ENCODE measurements around the gene GJB3. TPM values are rescaled to one million over a fixed set of nuclear protein-coding genes. Genes with fewer than 3 reads are reported as not detected.
"Not testable (repeated sequence)": the region's sequence is repeated elsewhere in the genome, so short reads cannot be mapped to it uniquely, and the experiment has no call there.

GJB3 gene
- total and polyA plus RNA-seq, 4 donors = 0.21 to 1.0 (median 0.42) TPM; not detected in 1

- intact Hi-C loops (cut with DNase I) = no loop called here
- no peak for DNase-seq
These were observed 14.9 kb downstream of the GJB3 start for GRCh38 chr1:34795916-34796315.

GRCh38 chr1:34796990-34797389 lies 16.0 kb downstream of the GJB3 start:
- DNase-seq (no peak), ATAC-seq (ENCODE audit: low FRiP score) (no peak)
- no peaks in the 10 kb centered on the region for H3K36me3 ChIP-seq (ENCODE audit: control insufficient read depth in 1 of 2, insufficient read depth in 2 of 2, low read length in 1 of 2)
- H3K4me1 ChIP-seq (ENCODE audit: control insufficient read depth in 1 of 2, insufficient read depth in 2 of 2, low read length in 2 of 2) = peaks cover 0 to 3% of the 10 kb centered on the region in 2 donors
- intact Hi-C loops (cut with DNase I) = no loop called here
- no peaks in the 10 kb centered on the region for H3K27me3 ChIP-seq (ENCODE audit: control insufficient read depth in 1 of 2, insufficient read depth in 2 of 2, low read length in 1 of 2)
- H3K27ac ChIP-seq (ENCODE audit: low read depth in 1 of 2, low read length in 2 of 2) = no peak overlapping the region
- 91 to 92% methylated on average over 6 of the region's 6 CpGs for WGBS, 2 donors
- no peak overlapping the region for H3K4me3 ChIP-seq (ENCODE audit: low read length in 2 of 2)
- no peaks in the 10 kb centered on the region for H3K9me3 ChIP-seq (ENCODE audit: control insufficient read depth, low read length)

More at GRCh38 chr1:34795916-34796315, 14.9 kb downstream of the GJB3 start:
- Histone ChIP-seq H3K4me3 (ENCODE audit: low read length in 2 of 2) (no peak overlapping the region), H3K9me3 (ENCODE audit: control insufficient read depth, low read length) (no peaks in the 10 kb centered on the region), H3K36me3 (ENCODE audit: control insufficient read depth in 1 of 2, insufficient read depth in 2 of 2, low read length in 1 of 2) (no peaks in the 10 kb centered on the region), H3K4me1 (ENCODE audit: control insufficient read depth in 1 of 2, insufficient read depth in 2 of 2, low read length in 2 of 2) (peaks cover 0 to 3% of the 10 kb centered on the region in 2 donors), H3K27ac (ENCODE audit: low read depth in 1 of 2, low read length in 2 of 2) (no peak overlapping the region), H3K27me3 (ENCODE audit: control insufficient read depth in 1 of 2, insufficient read depth in 2 of 2, low read length in 1 of 2) (no peaks in the 10 kb centered on the region)
- no peak for ATAC-seq (ENCODE audit: low FRiP score)
- 56 to 64% methylated on average over 6 of the region's 6 CpGs for WGBS, 2 donors

- DNase-seq = no peak
- WGBS, 2 donors = 73 to 87% methylated on average over 5 to 6 of the region's 6 CpGs
- no peak overlapping the region for H3K27ac ChIP-seq (ENCODE audit: low read depth in 1 of 2, low read length in 2 of 2)
- no peaks in the 10 kb centered on the region for H3K27me3 ChIP-seq (ENCODE audit: control insufficient read depth in 1 of 2, insufficient read depth in 2 of 2, low read length in 1 of 2)
- intact Hi-C loops (cut with DNase I) = no loop called here
- no peak overlapping the region for H3K4me3 ChIP-seq (ENCODE audit: low read length in 2 of 2)
- H3K36me3 ChIP-seq (ENCODE audit: control insufficient read depth in 1 of 2, insufficient read depth in 2 of 2, low read length in 1 of 2) = no peaks in the 10 kb centered on the region
- H3K4me1 ChIP-seq (ENCODE audit: control insufficient read depth in 1 of 2, insufficient read depth in 2 of 2, low read length in 2 of 2) = peaks cover 0 to 3% of the 10 kb centered on the region in 2 donors
- H3K9me3 ChIP-seq (ENCODE audit: control insufficient read depth, low read length) = no peaks in the 10 kb centered on the region
- ATAC-seq (ENCODE audit: low FRiP score) = no peak
These were observed 19.2 kb downstream of the GJB3 start for GRCh38 chr1:34800214-34800613.

- WGBS, 2 donors = 98 to 99% methylated on average over 3 of the region's 3 CpGs
- no peaks in the 10 kb centered on the region for H3K27me3 ChIP-seq (ENCODE audit: control insufficient read depth in 1 of 2, insufficient read depth in 2 of 2, low read length in 1 of 2)
These were observed 22.8 kb downstream of the GJB3 start for GRCh38 chr1:34803770-34804169.

GRCh38 chr1:34806396-34806795 lies 25.4 kb downstream of the GJB3 start:
- Histone ChIP-seq H3K36me3 (ENCODE audit: control insufficient read depth in 1 of 2, insufficient read depth in 2 of 2, low read length in 1 of 2) (no peaks in the 10 kb centered on the region), H3K4me3 (ENCODE audit: low read length in 2 of 2) (no peak overlapping the region), H3K4me1 (ENCODE audit: control insufficient read depth in 1 of 2, insufficient read depth in 2 of 2, low read length in 2 of 2) (peaks cover 0 to 3% of the 10 kb centered on the region in 2 donors), H3K9me3 (ENCODE audit: control insufficient read depth, low read length) (no peaks in the 10 kb centered on the region), H3K27me3 (ENCODE audit: control insufficient read depth in 1 of 2, insufficient read depth in 2 of 2, low read length in 1 of 2) (no peaks in the 10 kb centered on the region), H3K27ac (ENCODE audit: low read depth in 1 of 2, low read length in 2 of 2) (no peak overlapping the region)
- ATAC-seq (ENCODE audit: low FRiP score) (no peak), DNase-seq (no peak)
- intact Hi-C loops (cut with DNase I) = no loop called here
- WGBS, 2 donors = 18 to 19% methylated on average over 3 of the region's 3 CpGs

More at GRCh38 chr1:34803770-34804169, 22.8 kb downstream of the GJB3 start:
- no peaks in the 10 kb centered on the region for H3K9me3 ChIP-seq (ENCODE audit: control insufficient read depth, low read length)
- H3K4me1 ChIP-seq (ENCODE audit: control insufficient read depth in 1 of 2, insufficient read depth in 2 of 2, low read length in 2 of 2) = peaks cover 0 to 3% of the 10 kb centered on the region in 2 donors
- ATAC-seq (ENCODE audit: low FRiP score) (no peak), DNase-seq (no peak)
- H3K36me3 ChIP-seq (ENCODE audit: control insufficient read depth in 1 of 2, insufficient read depth in 2 of 2, low read length in 1 of 2) = no peaks in the 10 kb centered on the region
- no peak overlapping the region for H3K4me3 ChIP-seq (ENCODE audit: low read length in 2 of 2)
- no peak overlapping the region for H3K27ac ChIP-seq (ENCODE audit: low read depth in 1 of 2, low read length in 2 of 2)
- intact Hi-C loops (cut with DNase I) = no loop called here

- no peaks in the 10 kb centered on the region for H3K36me3 ChIP-seq (ENCODE audit: control insufficient read depth in 1 of 2, insufficient read depth in 2 of 2, low read length in 1 of 2)
- H3K27me3 ChIP-seq (ENCODE audit: control insufficient read depth in 1 of 2, insufficient read depth in 2 of 2, low read length in 1 of 2) = no peaks in the 10 kb centered on the region
- DNase-seq = no peak
- no peak overlapping the region for H3K4me3 ChIP-seq (ENCODE audit: low read length in 2 of 2)
- ATAC-seq (ENCODE audit: low FRiP score) = no peak
- no peaks in the 10 kb centered on the region for H3K9me3 ChIP-seq (ENCODE audit: control insufficient read depth, low read length)
- no peak overlapping the region for H3K27ac ChIP-seq (ENCODE audit: low read depth in 1 of 2, low read length in 2 of 2)
- 73 to 81% methylated on average over 9 of the region's 9 CpGs for WGBS, 2 donors
- intact Hi-C loops (cut with DNase I) = no loop called here
- H3K4me1 ChIP-seq (ENCODE audit: control insufficient read depth in 1 of 2, insufficient read depth in 2 of 2, low read length in 2 of 2) = peaks cover 0 to 3% of the 10 kb centered on the region in 2 donors
These were observed 27.2 kb downstream of the GJB3 start for GRCh38 chr1:34808051-34808810.

- H3K4me1 ChIP-seq (ENCODE audit: control insufficient read depth in 1 of 2, insufficient read depth in 2 of 2, low read length in 2 of 2); H3K4me3 ChIP-seq (ENCODE audit: low read length in 2 of 2); H3K9me3 ChIP-seq (ENCODE audit: control insufficient read depth, low read length); ATAC-seq (ENCODE audit: low FRiP score); H3K27me3 ChIP-seq (ENCODE audit: control insufficient read depth in 1 of 2, insufficient read depth in 2 of 2, low read length in 1 of 2); H3K27ac ChIP-seq (ENCODE audit: low read depth in 1 of 2, low read length in 2 of 2); intact Hi-C loops (cut with DNase I); DNase-seq; H3K36me3 ChIP-seq (ENCODE audit: control insufficient read depth in 1 of 2, insufficient read depth in 2 of 2, low read length in 1 of 2): not testable (repeated sequence)
- 95 to 98% methylated on average over 3 of the region's 3 CpGs for WGBS, 2 donors
These were observed 29.8 kb downstream of the GJB3 start for GRCh38 chr1:34810781-34811180.

- no peak for DNase-seq
- no peaks in the 10 kb centered on the region for H3K36me3 ChIP-seq (ENCODE audit: control insufficient read depth in 1 of 2, insufficient read depth in 2 of 2, low read length in 1 of 2)
- H3K27ac ChIP-seq (ENCODE audit: low read depth in 1 of 2, low read length in 2 of 2) = peak overlapping the region; percentile 36 to 95
- H3K4me3 ChIP-seq (ENCODE audit: low read length in 2 of 2) = no peak overlapping the region
- H3K4me1 ChIP-seq (ENCODE audit: control insufficient read depth in 1 of 2, insufficient read depth in 2 of 2, low read length in 2 of 2) = no peaks in the 10 kb centered on the region
- intact Hi-C loops (cut with DNase I) = no loop called here
- no peaks in the 10 kb centered on the region for H3K9me3 ChIP-seq (ENCODE audit: control insufficient read depth, low read length)
- no peak for ATAC-seq (ENCODE audit: low FRiP score)
- H3K27me3 ChIP-seq (ENCODE audit: control insufficient read depth in 1 of 2, insufficient read depth in 2 of 2, low read length in 1 of 2) = no peaks in the 10 kb centered on the region
These were observed 35.3 kb downstream of the GJB3 start for GRCh38 chr1:34816332-34816731.

GRCh38 chr1:34816778-34817177 lies 35.8 kb downstream of the GJB3 start:
- DNase-seq = no peak
- intact Hi-C loops (cut with DNase I) = no loop called here
- Histone ChIP-seq H3K36me3 (ENCODE audit: control insufficient read depth in 1 of 2, insufficient read depth in 2 of 2, low read length in 1 of 2) (no peaks in the 10 kb centered on the region), H3K27me3 (ENCODE audit: control insufficient read depth in 1 of 2, insufficient read depth in 2 of 2, low read length in 1 of 2) (no peaks in the 10 kb centered on the region), H3K27ac (ENCODE audit: low read depth in 1 of 2, low read length in 2 of 2) (peak overlapping the region; percentile 54 to 95), H3K4me3 (ENCODE audit: low read length in 2 of 2) (no peak overlapping the region), H3K4me1 (ENCODE audit: control insufficient read depth in 1 of 2, insufficient read depth in 2 of 2, low read length in 2 of 2) (no peaks in the 10 kb centered on the region), H3K9me3 (ENCODE audit: control insufficient read depth, low read length) (no peaks in the 10 kb centered on the region)
- ATAC-seq (ENCODE audit: low FRiP score) = no peak
- 7 to 18% methylated on average over 3 of the region's 3 CpGs for WGBS, 2 donors

Data from aorta (tissue), 5 donors.